GM18951 (cell line): ENCODE data around the gene STMN1.
A peak's percentile ranks its signal among the peaks of the same experiment; 100 is the strongest.

Source experiments
- POLR2A ChIP-seq: IDR thresholded peaks from 4 replicates; pipeline ENCODE4 v1.6.1; 2011; ENCODE audit warnings: mild to moderate bottlenecking; ENCODE audit not compliant: insufficient read length, insufficient read depth; ENCODE audit errors: extremely low read depth
- in situ Hi-C: fragments of 300-500 bp; cut with MboI; formaldehyde crosslinking; loops from one replicate; pipeline ENCODE4 v1.12.0; 2022; ENCODE audit warnings: low sequenced_read_pairs, mixed read lengths, inconsistent platforms; ENCODE audit not compliant: unreplicated experiment

STMN1 gene

GRCh38 chr1:25912076-25912831 lies 6.0 kb upstream of the STMN1 start:
- TF ChIP-seq POLR2A: no peak
- in situ Hi-C loops: no loop called here

GRCh38 chr1:25911162-25911561 lies 4.9 kb upstream of the STMN1 start:
- TF ChIP-seq POLR2A: no peak
- in situ Hi-C loops: no loop called here

GRCh38 chr1:25909040-25909439 lies 2.8 kb upstream of the STMN1 start:
- in situ Hi-C loops: no loop called here
- no peak for TF ChIP-seq POLR2A

DNA sequence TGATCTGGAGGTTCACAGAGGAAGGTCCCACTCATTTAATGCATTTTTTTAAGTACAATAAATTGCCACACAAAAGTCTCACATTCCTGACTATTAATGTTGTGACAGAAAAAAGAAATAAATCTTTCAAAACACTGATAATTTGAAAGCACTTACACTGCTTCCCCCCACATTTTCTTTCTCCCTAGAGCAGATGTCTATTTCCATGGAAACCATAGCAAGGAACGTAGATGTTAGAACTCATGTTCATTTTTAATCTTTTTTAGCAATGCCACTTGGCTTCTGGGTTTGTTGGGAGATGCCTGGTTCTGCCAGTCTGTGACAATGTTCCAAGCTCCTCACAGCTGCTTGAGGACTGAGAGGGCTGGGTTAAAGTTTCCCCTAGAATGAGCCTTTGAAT lies 1.9 kb upstream of the STMN1 start:
- TF ChIP-seq POLR2A: no peak
- in situ Hi-C loops: no loop called here

DNA sequence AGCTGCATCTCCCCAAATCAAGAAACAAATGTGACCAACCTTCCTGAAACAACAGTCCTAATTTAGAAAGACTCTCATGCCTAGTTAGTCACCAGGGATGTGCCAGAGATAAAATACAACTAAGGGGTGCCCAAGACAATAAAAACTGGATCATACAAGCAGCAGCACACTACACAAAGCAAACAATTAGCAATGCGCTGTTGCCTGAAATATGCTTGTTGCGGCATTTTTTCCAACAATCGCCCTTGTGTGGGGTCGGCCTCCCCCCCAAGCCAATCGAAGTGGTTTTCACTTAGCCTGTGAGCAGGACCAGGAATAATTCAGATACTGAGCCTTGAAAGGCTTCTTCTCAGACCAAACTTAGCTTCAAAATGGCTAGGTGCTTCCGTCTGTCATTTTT lies 1.4 kb upstream of the STMN1 start:
- in situ Hi-C loops: no loop called here
- TF ChIP-seq POLR2A: no peak

GRCh38 chr1:25906644-25907300 lies 553 bp upstream of the STMN1 start:
- in situ Hi-C loops: no loop called here
- no peak for TF ChIP-seq POLR2A

- in situ Hi-C loops: no loop called here
- TF ChIP-seq POLR2A: peak; percentile 43
Measured at GRCh38 chr1:25904943-25905679, 1.1 kb downstream of the STMN1 start.

DNA sequence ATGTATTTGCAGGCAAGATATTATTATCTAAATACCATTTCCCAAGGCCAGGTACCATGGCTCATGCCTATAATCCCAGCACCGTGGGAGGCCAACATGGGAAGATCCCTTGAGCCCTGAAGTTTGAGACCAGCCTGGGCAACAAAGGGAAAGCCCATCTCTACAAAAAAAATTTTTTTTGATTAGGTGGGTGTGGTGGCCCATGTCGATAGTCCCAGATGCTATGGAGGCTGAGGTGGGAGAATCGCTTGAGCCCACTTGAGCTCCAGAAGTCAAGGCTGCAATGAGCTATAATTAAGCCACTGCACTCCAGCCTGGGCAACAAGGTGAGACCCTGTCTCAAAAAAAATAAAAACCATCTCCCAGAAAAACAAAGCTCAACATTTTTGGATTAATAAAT lies 2.2 kb downstream of the STMN1 start:
- no peak for TF ChIP-seq POLR2A
- in situ Hi-C loops: no loop called here

- no peak for TF ChIP-seq POLR2A
Measured at GRCh38 chr1:25902462-25902861, 3.8 kb downstream of the STMN1 start.

DNA sequence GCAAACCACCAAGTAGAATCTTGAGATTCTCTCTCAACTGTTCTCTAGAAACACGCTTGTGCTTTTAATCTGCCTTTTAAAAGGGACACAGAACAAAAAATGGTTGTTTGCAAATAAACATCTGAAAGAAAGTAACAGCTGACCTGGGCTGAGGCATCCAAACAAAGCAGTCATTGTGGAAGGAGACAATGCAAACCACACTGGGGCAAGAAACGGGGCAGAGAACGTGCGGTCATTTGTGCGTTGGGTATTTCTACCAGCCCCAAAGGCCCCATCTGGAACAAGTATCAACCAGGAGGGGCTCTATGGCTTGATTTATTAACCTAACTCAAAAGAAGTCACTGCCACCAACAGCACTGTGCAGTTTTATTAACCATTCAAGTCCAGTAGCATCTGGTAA lies 6.0 kb downstream of the STMN1 start:
- no peak for TF ChIP-seq POLR2A
- in situ Hi-C loops: no loop called here

More at GRCh38 chr1:25902462-25902861, 3.8 kb downstream of the STMN1 start:
- in situ Hi-C loops: no loop called here

DNA sequence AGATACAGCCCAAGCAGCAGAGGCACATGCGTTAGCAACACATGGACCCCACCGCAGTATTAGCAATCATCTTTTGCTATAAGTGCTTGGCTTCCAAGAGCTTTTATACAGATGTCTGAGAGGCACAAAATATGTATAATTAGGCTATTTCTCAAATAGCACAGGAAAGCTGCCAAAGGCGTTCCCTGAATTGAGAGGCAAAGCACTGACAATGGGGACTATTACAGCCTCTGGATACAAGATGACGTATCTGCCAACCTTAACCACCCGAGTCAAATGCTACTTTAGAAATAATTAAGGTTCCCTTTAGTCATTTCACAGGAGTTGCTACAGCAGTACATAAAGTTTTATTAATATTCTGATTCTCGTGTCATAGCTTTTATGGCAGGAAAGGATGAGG lies 6.4 kb downstream of the STMN1 start:
- in situ Hi-C loops: loop anchor here (5.0 kb wide), 1 partner anchor 98 kb away; the partner anchor contains the start of gene PAFAH2

GRCh38 chr1:25898223-25899015 lies 7.8 kb downstream of the STMN1 start:
- TF ChIP-seq POLR2A: no peak
- in situ Hi-C loops: loop anchor here (5.0 kb wide), 1 partner anchor 99 kb away; the partner anchor contains the start of gene PAFAH2

More for the DNA sequence above, 6.4 kb downstream of the STMN1 start:
- TF ChIP-seq POLR2A: no peak

GRCh38 chr1:25897754-25898153 lies 8.5 kb downstream of the STMN1 start:
- TF ChIP-seq POLR2A: no peak
- in situ Hi-C loops: loop anchor here (5.0 kb wide), 1 partner anchor 100 kb away; the partner anchor contains the start of gene PAFAH2

DNA sequence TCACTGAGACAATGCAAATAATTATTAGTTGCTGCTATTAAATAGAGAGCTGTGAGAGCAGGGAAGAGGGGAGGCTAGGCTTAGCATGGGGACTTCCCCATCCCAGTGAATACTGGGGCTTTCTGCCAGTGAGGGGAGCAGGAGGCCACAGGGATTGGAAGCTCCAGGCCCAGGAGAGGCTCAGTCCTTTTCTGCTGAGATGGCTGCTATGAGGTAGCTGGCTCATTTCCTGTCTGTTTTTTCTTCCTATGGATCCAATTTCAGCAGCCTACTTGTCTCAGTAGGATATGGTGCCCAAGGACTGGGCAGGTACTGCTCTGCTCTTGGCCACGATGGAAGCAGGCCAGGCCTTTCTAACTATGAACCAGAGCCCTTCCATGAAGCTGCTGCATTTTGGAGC lies 10.0 kb downstream of the STMN1 start:
- in situ Hi-C loops: loop anchor here (5.0 kb wide), 1 partner anchor 101 kb away; the partner anchor contains the start of gene PAFAH2
- TF ChIP-seq POLR2A: no peak
